HepG2 (cell line): Measurements from ENCODE around the gene NPVF. TPM values are rescaled to one million over a fixed set of nuclear protein-coding genes. Genes with fewer than 3 reads are reported as not detected.
A peak's percentile ranks its signal among the peaks of the same experiment; 100 is the strongest.

ENCODE experiments used
- ATAD3A ChIP-seq: sonication (generic); formaldehyde crosslinking; IDR thresholded peaks from 2 replicates; pipeline ENCODE4 v1.4.0; 2020; ENCODE audit warnings: missing genetic modification reagents
- BCL6 ChIP-seq: IDR thresholded peaks from 2 replicates; pipeline ENCODE4 v1.6.1; 2016; ENCODE audit warnings: missing genetic modification reagents, missing compliant biosample characterization
- DMAP1 ChIP-seq: IDR thresholded peaks from 2 replicates; pipeline ENCODE4 v1.6.1; 2016
- HMG20A ChIP-seq: IDR thresholded peaks from 2 replicates; pipeline ENCODE4 v1.6.1; 2016; ENCODE audit warnings: borderline replicate concordance
- HNF4A ChIP-seq: sonication (generic); formaldehyde crosslinking; IDR thresholded peaks from 2 replicates; pipeline ENCODE4 v1.4.0; 2020; ENCODE audit warnings: missing genetic modification reagents
- KLF16 ChIP-seq, 2 experiments: sonication (generic) in 1 of 2; formaldehyde crosslinking in 1 of 2; IDR thresholded peaks; 2 replicates each; pipeline versions ENCODE4 v1.6.1 to v1.8.0; 2016 to 2023; ENCODE audit warnings: missing genetic modification reagents in 2 of 2, missing compliant biosample characterization in 1 of 2
- PTBP1 ChIP-seq: fragments of 200-400 bp; formaldehyde crosslinking; IDR thresholded peaks from 2 replicates; pipeline ENCODE4 v1.6.1; 2018; ENCODE audit warnings: low read length, low read depth; ENCODE audit not compliant: poor library complexity, severe bottlenecking
- SAP130 ChIP-seq: IDR thresholded peaks from 2 replicates; pipeline ENCODE4 v1.6.1; 2016; ENCODE audit warnings: low read depth
- SOX6 ChIP-seq, 2 experiments: fragments of 450-650 bp in 1 of 2; sonication (generic) in 1 of 2; formaldehyde crosslinking in 1 of 2; IDR thresholded peaks; 2 replicates each; pipeline versions ENCODE4 v1.4.0 to v1.6.1; 2017 to 2020; ENCODE audit warnings: antibody characterized with exemption in 1 of 2, mild to moderate bottlenecking in 1 of 2, missing genetic modification reagents in 1 of 2
- ZFP41 ChIP-seq: sonication (generic); formaldehyde crosslinking; IDR thresholded peaks from 2 replicates; pipeline ENCODE4 v1.4.0; 2020; ENCODE audit warnings: mild to moderate bottlenecking, missing genetic modification reagents, borderline replicate concordance
- ZMAT3 ChIP-seq: sonication (generic); formaldehyde crosslinking; conservative IDR thresholded peaks from 2 replicates; pipeline ENCODE4 v1.7.0; 2021; ENCODE audit warnings: missing genetic modification reagents
- ZNF367 ChIP-seq: sonication (generic); formaldehyde crosslinking; IDR thresholded peaks from 2 replicates; pipeline ENCODE4 v1.4.0; 2020; ENCODE audit warnings: missing genetic modification reagents, borderline replicate concordance
- ZNF501 ChIP-seq: sonication (generic); formaldehyde crosslinking; IDR thresholded peaks from 2 replicates; pipeline ENCODE4 v1.5.1; 2020; ENCODE audit warnings: mild to moderate bottlenecking, moderate library complexity, missing genetic modification reagents
- ZNF672 ChIP-seq: sonication (generic); formaldehyde crosslinking; IDR thresholded peaks from 2 replicates; pipeline ENCODE4 v1.8.1; 2022; ENCODE audit warnings: missing genetic modification reagents
- ZNF761 ChIP-seq: sonication (generic); formaldehyde crosslinking; conservative IDR thresholded peaks from 2 replicates; pipeline ENCODE4 v1.4.0; 2020; ENCODE audit warnings: mild to moderate bottlenecking, missing genetic modification reagents
- ZSCAN22 ChIP-seq: sonication (generic); formaldehyde crosslinking; IDR thresholded peaks from 2 replicates; pipeline ENCODE4 v1.4.0; 2020; ENCODE audit warnings: mild to moderate bottlenecking, missing genetic modification reagents
- polyA plus RNA-seq, 8 experiments: library from polyadenylated mRNA; depleted of rRNA in 3 of 8; stranded (reverse) in 7 of 8; unstranded in 1 of 8; fragments of >200 nt; fragmentation: Illumina TruSeq in 4 of 8; extraction: Trizol in 4 of 8; gene quantifications; 2 replicates each; pipeline versions ENCODE4 v1.2.1 to v1.2.3, GENCODE V29; 2011 to 2016; ENCODE audit warnings: low read depth in 4 of 8, missing spikeins in 1 of 8, mixed read lengths in 1 of 8; ENCODE audit not compliant: insufficient read depth in 1 of 8
- total RNA-seq, 5 experiments: library from RNA; depleted of rRNA; stranded (reverse); fragments of >200 nt; fragmentation: Illumina TruSeq; extraction: Trizol; gene quantifications; 2 replicates each; pipeline ENCODE4 v1.2.3, GENCODE V29; 2016; ENCODE audit warnings: low read depth in 1 of 5
- TF ChIP-seq, protein P1 (sequence below), 2 experiments: sonication (generic) in 1 of 2; formaldehyde crosslinking in 1 of 2; IDR thresholded peaks; 2 replicates each; pipeline versions ENCODE4 v1.4.0 to v1.6.1; 2018 to 2020; ENCODE audit warnings: missing genetic modification reagents in 2 of 2, borderline replicate concordance in 1 of 2, low read depth in 1 of 2, mild to moderate bottlenecking in 1 of 2, missing biosample characterization in 1 of 2
- TF ChIP-seq, protein P2 (sequence below): sonication (generic); formaldehyde crosslinking; IDR thresholded peaks from 2 replicates; pipeline ENCODE4 v1.8.0; 2022; ENCODE audit warnings: missing genetic modification reagents, mild to moderate bottlenecking, moderate library complexity, borderline replicate concordance
- TF ChIP-seq, protein P3 (sequence below): sonication (generic); formaldehyde crosslinking; IDR thresholded peaks from 2 replicates; pipeline ENCODE4 v1.4.0; 2020; ENCODE audit warnings: mild to moderate bottlenecking, missing genetic modification reagents
- TF ChIP-seq, protein P4 (sequence below): sonication (generic); formaldehyde crosslinking; IDR thresholded peaks from 2 replicates; pipeline ENCODE4 v1.4.0; 2020; ENCODE audit warnings: missing genetic modification reagents
- TF ChIP-seq, protein P5 (sequence below): sonication (generic); formaldehyde crosslinking; conservative IDR thresholded peaks from 2 replicates; pipeline ENCODE4 v1.8.0; 2022; ENCODE audit warnings: low read depth, missing genetic modification reagents

Gene NPVF
- total and polyA plus RNA-seq, 2 of the 13 experiments (the other 11 are each of a cell fraction or from before 2014, with no cell fraction given): not detected

DNA sequence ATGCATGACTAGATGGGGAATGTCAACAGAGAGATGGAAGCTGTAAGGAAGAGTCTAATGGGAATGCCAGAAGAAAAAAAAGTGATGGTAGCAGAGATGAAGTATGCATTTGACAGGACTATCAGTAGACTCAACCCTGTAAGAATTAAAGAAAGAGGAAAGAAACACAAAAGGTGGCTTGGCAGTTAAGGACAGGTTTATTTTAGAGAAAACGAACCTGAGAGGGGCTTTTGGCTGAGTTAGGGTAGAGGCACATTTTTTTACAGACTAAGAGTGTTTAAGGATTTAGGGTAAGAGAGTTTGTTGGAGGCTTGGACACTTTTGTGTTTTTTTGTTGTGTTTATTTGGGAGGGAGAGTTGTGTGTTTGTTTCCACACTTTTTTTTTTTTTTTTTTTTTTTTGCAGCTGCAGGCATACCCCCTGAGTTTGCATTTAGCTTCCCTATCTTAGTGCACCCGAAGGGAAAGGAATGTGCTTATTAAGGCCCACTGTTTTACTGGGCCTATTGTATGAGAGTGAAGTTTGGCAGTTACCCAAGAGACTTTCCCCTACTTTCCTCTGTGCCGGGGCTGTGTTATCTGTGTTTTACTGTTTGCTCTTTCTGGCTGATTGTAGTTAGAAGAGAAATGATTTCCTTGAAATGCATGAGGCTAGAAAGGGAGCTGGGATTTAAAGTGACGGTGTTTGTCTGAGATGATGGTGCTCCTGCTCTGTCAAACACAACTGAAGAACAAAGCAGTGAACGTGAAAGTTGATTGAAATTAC lies 32.0 kb downstream of the NPVF start (continued):
- TF ChIP-seq, protein P1, sequence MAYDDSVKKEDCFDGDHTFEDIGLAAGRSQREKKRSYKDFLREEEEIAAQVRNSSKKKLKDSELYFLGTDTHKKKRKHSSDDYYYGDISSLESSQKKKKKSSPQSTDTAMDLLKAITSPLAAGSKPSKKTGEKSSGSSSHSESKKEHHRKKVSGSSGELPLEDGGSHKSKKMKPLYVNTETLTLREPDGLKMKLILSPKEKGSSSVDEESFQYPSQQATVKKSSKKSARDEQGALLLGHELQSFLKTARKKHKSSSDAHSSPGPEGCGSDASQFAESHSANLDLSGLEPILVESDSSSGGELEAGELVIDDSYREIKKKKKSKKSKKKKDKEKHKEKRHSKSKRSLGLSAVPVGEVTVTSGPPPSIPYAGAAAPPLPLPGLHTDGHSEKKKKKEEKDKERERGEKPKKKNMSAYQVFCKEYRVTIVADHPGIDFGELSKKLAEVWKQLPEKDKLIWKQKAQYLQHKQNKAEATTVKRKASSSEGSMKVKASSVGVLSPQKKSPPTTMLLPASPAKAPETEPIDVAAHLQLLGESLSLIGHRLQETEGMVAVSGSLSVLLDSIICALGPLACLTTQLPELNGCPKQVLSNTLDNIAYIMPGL (CRISPR knock-in tag; IDR thresholded peaks at IDR 0.05; ENCODE audit: borderline replicate concordance in 1 of 2, low read depth in 1 of 2): no peak
- TF ChIP-seq ZMAT3 (CRISPR knock-in tag) (no peak), HMG20A (CRISPR knock-in tag) (peak; percentile 26; the same call in 1 of the 2 replicates), ZSCAN22 (no peak), ZNF761 (CRISPR knock-in tag) (no peak), ZNF501 (CRISPR knock-in tag) (no peak), PTBP1 (no peak), ZNF672 (no peak), KLF16 (CRISPR knock-in tag; IDR thresholded peaks at IDR 0.05) (no peak), BCL6 (CRISPR knock-in tag) (peak; percentile 81), SOX6 (IDR thresholded peaks at IDR 0.05) (no peak), SOX6 (CRISPR knock-in tag; IDR thresholded peaks at IDR 0.05) (peak; percentile 49), ATAD3A (CRISPR knock-in tag) (no peak), SAP130 (no peak), ZFP41 (CRISPR knock-in tag) (no peak), ZNF367 (no peak), DMAP1 (CRISPR knock-in tag) (no peak), HNF4A (CRISPR knock-in tag) (no peak)
- TF ChIP-seq, protein P2, sequence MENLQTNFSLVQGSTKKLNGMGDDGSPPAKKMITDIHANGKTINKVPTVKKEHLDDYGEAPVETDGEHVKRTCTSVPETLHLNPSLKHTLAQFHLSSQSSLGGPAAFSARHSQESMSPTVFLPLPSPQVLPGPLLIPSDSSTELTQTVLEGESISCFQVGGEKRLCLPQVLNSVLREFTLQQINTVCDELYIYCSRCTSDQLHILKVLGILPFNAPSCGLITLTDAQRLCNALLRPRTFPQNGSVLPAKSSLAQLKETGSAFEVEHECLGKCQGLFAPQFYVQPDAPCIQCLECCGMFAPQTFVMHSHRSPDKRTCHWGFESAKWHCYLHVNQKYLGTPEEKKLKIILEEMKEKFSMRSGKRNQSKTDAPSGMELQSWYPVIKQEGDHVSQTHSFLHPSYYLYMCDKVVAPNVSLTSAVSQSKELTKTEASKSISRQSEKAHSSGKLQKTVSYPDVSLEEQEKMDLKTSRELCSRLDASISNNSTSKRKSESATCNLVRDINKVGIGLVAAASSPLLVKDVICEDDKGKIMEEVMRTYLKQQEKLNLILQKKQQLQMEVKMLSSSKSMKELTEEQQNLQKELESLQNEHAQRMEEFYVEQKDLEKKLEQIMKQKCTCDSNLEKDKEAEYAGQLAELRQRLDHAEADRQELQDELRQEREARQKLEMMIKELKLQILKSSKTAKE (CRISPR knock-in tag): no peak
- TF ChIP-seq, protein P3, sequence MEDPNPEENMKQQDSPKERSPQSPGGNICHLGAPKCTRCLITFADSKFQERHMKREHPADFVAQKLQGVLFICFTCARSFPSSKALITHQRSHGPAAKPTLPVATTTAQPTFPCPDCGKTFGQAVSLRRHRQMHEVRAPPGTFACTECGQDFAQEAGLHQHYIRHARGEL (CRISPR knock-in tag): no peak
- TF ChIP-seq, protein P4, sequence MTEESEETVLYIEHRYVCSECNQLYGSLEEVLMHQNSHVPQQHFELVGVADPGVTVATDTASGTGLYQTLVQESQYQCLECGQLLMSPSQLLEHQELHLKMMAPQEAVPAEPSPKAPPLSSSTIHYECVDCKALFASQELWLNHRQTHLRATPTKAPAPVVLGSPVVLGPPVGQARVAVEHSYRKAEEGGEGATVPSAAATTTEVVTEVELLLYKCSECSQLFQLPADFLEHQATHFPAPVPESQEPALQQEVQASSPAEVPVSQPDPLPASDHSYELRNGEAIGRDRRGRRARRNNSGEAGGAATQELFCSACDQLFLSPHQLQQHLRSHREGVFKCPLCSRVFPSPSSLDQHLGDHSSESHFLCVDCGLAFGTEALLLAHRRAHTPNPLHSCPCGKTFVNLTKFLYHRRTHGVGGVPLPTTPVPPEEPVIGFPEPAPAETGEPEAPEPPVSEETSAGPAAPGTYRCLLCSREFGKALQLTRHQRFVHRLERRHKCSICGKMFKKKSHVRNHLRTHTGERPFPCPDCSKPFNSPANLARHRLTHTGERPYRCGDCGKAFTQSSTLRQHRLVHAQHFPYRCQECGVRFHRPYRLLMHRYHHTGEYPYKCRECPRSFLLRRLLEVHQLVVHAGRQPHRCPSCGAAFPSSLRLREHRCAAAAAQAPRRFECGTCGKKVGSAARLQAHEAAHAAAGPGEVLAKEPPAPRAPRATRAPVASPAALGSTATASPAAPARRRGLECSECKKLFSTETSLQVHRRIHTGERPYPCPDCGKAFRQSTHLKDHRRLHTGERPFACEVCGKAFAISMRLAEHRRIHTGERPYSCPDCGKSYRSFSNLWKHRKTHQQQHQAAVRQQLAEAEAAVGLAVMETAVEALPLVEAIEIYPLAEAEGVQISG (CRISPR knock-in tag): no peak
- TF ChIP-seq, protein P5, sequence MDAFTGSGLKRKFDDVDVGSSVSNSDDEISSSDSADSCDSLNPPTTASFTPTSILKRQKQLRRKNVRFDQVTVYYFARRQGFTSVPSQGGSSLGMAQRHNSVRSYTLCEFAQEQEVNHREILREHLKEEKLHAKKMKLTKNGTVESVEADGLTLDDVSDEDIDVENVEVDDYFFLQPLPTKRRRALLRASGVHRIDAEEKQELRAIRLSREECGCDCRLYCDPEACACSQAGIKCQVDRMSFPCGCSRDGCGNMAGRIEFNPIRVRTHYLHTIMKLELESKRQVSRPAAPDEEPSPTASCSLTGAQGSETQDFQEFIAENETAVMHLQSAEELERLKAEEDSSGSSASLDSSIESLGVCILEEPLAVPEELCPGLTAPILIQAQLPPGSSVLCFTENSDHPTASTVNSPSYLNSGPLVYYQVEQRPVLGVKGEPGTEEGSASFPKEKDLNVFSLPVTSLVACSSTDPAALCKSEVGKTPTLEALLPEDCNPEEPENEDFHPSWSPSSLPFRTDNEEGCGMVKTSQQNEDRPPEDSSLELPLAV (CRISPR knock-in tag): no peak
